ENCODE data around the gene SLC22A5.

- TF ChIP-seq, protein P1, sequence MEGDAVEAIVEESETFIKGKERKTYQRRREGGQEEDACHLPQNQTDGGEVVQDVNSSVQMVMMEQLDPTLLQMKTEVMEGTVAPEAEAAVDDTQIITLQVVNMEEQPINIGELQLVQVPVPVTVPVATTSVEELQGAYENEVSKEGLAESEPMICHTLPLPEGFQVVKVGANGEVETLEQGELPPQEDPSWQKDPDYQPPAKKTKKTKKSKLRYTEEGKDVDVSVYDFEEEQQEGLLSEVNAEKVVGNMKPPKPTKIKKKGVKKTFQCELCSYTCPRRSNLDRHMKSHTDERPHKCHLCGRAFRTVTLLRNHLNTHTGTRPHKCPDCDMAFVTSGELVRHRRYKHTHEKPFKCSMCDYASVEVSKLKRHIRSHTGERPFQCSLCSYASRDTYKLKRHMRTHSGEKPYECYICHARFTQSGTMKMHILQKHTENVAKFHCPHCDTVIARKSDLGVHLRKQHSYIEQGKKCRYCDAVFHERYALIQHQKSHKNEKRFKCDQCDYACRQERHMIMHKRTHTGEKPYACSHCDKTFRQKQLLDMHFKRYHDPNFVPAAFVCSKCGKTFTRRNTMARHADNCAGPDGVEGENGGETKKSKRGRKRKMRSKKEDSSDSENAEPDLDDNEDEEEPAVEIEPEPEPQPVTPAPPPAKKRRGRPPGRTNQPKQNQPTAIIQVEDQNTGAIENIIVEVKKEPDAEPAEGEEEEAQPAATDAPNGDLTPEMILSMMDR (IDR thresholded peaks at IDR 0.05; ENCODE audit: borderline replicate concordance, extremely low read depth, low read length, poor library complexity, severe bottlenecking) = no peak
- TF ChIP-seq EZH2 (IDR thresholded peaks at IDR 0.05; ENCODE audit: borderline replicate concordance, low read depth, low read length, severe bottlenecking) = no peak
These were observed 3.0 kb downstream of the SLC22A5 start for GRCh38 chr5:132372542-132372941.
